Ovary (tissue), 9 donors: ENCODE data around the gene SLC39A13. TPM values are rescaled to one million over a fixed set of nuclear protein-coding genes. Genes with fewer than 3 reads are reported as not detected.
A peak's percentile ranks its signal among the peaks of the same experiment; 100 is the strongest.

Experiments
- DNase-seq, 5 donors: peaks; one replicate each; pipeline ENCODE4 v3.0.0-alpha.2; 2019 to 2020
- H3K27ac ChIP-seq, 2 donors: fragments of 200-600 bp; one replicate each; pipeline versions ENCODE4 v1.5.1 to v1.8.0; 2019 to 2022
- H3K27me3 ChIP-seq: fragments of 200-600 bp; one replicate; pipeline ENCODE4 v1.8.0; 2022
- H3K36me3 ChIP-seq: fragments of 200-600 bp; sonication (generic); one replicate; pipeline ENCODE4 v1.5.1; 2019
- H3K4me1 ChIP-seq: one replicate; pipeline ENCODE4 v1.8.1; 2013; ENCODE audit warnings: mild to moderate bottlenecking, moderate library complexity; ENCODE audit not compliant: insufficient read depth
- H3K4me3 ChIP-seq: fragments of 200-600 bp; sonication (generic); one replicate; pipeline ENCODE4 v1.5.1; 2017
- H3K9me3 ChIP-seq, 2 donors: fragments of 200-600 bp in 1 of 2; sonication (generic) in 1 of 2; one replicate each; pipeline versions ENCODE4 v1.5.1 to v1.8.1; 2013 to 2019; ENCODE audit warnings: mild to moderate bottlenecking in 1 of 2, moderate library complexity in 1 of 2
- EP300 ChIP-seq: sonication (generic); formaldehyde crosslinking; IDR thresholded peaks from one replicate; pipeline ENCODE4 v1.6.1; 2017; ENCODE audit warnings: antibody characterized with exemption
- POLR2A ChIP-seq: fragments of 450-650 bp; IDR thresholded peaks from one replicate; pipeline ENCODE4 v1.6.1; 2017; ENCODE audit warnings: antibody characterized with exemption, mild to moderate bottlenecking, moderate library complexity
- WGBS, 3 donors: extraction: QIAGEN DNeasy Blood & Tissue Kit in 1 of 3; methylation state at CpG; one replicate each; pipeline versions ENCODE4 v1.1.5 to v1.1.7; 2013 to 2017; 5-methylcytosine and 5-hydroxymethylcytosine counted together
- intact Hi-C, 4 donors: fragments of 100-400 bp; cut with DNase I; formaldehyde crosslinking; loops; one replicate each; pipeline versions ENCODE4 v1.11.0 to v1.15.1; 2022 to 2023
- polyA plus RNA-seq, 2 donors: library from polyadenylated mRNA; stranded (reverse); fragments of 200-250 nt in 1 of 2; fragments of 350-450 nt in 1 of 2; fragmentation: Illumina TruSeq in 1 of 2; extraction: RNeasy Lipid Tissue Mini Kit (QIAGEN cat#74804) in 1 of 2; gene quantifications; one replicate each; pipeline ENCODE4 v1.2.3, GENCODE V29; 2013 to 2014
- total RNA-seq, 7 donors: library from RNA; depleted of rRNA in 2 of 7; stranded (reverse); fragments of >200 nt in 2 of 7; fragmentation: NEBNext Ultra II Directional in 3 of 7; extraction: Animal tissue kit (Norgen Biotek cat#: 25700) in 3 of 7; gene quantifications; one replicate each; pipeline versions ENCODE4 v1.1.0 to v1.2.4, GENCODE V29; 2016 to 2023
- TF ChIP-seq, protein P1 (sequence below), 3 donors: fragments of 450-650 bp in 2 of 3; fragments of 200-600 bp in 1 of 3; IDR thresholded peaks; one replicate each; pipeline versions ENCODE4 v1.5.1 to v1.8.0; 2016 to 2022; ENCODE audit warnings: antibody characterized with exemption in 3 of 3, mild to moderate bottlenecking in 1 of 3
- donor health status: DM: no; HTN: no; CAD: no; lungs with moderate emphysema.
- donor health status: DM: no; HTN: no; CAD: no.
- donor health status: Bipolar disorder and iron deficiency.
- donor health status: DM: yes; HTN: yes; CAD: no.
- donor health status: DM: no; HTN: no; CAD: no.
- donor health status: DM: yes; HTN: yes; CAD: no.

Gene SLC39A13
- total and polyA plus RNA-seq, 9 donors = 2.8 to 60.2 (median 51.7) TPM

DNA sequence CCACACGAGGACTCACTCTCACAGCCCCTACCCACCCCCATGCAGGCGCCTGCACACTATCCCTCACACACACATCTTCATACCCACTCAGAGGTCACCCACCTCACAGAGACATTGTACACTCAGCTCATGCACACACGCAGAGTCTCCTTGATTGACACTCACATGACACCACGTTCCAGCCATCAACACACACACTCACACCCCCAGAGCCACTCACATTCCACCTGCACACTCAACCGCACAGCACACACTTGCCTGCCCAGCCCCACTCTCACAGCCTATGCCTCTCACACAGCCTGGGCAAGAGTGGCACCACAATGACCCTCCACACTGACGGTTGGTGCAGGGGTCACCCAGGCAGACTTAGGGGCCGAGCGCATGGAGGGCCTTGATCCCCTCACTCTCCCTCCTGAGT lies 32.3 kb upstream of the SLC39A13 start:
- Histone ChIP-seq H3K4me3 (no peak overlapping the region), H3K36me3 (no peaks in the 10 kb centered on the region), H3K27me3 (no peaks in the 10 kb centered on the region), H3K4me1 (no peaks in the 10 kb centered on the region), H3K9me3 (no peaks in the 10 kb centered on the region), H3K27ac (no peak overlapping the region)
- 81 to 87% (median 83%) methylated on average over 8 of the region's 8 CpGs for WGBS, 3 donors
- intact Hi-C loops = loop anchor here (5.0 to 10.0 kb wide), 3 partner anchors 76 to 239 kb away; no protein-coding TSS in a partner anchor
- TF ChIP-seq, protein P1, sequence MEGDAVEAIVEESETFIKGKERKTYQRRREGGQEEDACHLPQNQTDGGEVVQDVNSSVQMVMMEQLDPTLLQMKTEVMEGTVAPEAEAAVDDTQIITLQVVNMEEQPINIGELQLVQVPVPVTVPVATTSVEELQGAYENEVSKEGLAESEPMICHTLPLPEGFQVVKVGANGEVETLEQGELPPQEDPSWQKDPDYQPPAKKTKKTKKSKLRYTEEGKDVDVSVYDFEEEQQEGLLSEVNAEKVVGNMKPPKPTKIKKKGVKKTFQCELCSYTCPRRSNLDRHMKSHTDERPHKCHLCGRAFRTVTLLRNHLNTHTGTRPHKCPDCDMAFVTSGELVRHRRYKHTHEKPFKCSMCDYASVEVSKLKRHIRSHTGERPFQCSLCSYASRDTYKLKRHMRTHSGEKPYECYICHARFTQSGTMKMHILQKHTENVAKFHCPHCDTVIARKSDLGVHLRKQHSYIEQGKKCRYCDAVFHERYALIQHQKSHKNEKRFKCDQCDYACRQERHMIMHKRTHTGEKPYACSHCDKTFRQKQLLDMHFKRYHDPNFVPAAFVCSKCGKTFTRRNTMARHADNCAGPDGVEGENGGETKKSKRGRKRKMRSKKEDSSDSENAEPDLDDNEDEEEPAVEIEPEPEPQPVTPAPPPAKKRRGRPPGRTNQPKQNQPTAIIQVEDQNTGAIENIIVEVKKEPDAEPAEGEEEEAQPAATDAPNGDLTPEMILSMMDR (IDR thresholded peaks at IDR 0.05) = no peak
- no peak for TF ChIP-seq EP300
- peak in 1 of 5 donors; percentile 16 for DNase-seq

DNA sequence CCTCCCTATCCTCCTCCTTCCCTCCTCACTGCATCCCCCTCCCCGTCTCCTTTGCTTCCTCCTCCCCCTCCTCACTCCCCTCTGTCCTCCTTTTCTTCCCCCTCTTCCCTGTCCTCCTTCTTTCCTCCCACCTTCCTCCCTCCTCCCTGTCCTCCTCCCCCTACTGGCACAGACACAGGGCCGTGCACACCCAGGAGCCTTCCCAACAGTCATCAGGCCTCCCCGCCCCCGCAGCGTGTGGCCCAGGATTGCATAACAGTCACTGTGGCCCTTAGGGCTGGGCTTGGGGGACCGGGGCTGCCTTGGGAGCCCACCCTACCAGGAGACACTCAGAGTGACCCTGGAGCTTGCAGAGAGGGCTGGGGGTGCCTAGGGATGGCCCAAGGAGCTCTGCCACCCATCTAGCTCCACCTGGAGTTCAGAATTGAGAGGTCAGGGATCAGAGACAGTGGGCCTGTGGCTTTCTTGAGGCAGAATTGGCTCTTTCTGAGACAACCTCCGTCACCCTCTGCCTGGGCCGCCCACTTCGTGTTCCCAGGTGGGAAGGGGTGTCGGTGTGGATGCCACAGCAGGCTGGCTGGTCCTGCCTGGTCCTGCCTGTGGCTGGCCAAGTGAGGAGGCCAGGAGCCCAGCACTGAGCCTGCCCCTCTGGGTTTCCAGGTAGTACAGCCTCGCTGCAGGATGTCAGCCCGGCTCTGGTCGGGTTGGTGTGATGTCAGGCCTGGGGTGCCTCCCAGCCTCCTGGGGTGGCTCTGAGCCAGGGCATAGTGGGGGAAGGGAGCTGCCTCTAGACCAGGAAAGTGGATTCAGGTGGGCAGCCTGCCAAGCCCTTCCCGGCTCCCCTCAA lies 31.6 kb upstream of the SLC39A13 start:
- DNase-seq = peak in 1 of 5 donors; percentile 33
- no peaks in the 10 kb centered on the region for H3K4me1 ChIP-seq
- H3K27me3 ChIP-seq = no peaks in the 10 kb centered on the region
- intact Hi-C loops = loop anchor here (5.0 to 10.0 kb wide), 3 partner anchors 76 to 238 kb away; no protein-coding TSS in a partner anchor
- no peaks in the 10 kb centered on the region for H3K9me3 ChIP-seq
- TF ChIP-seq POLR2A = no peak
- TF ChIP-seq, protein P1 (IDR thresholded peaks at IDR 0.05) = no peak
- no peak for TF ChIP-seq EP300
- no peak overlapping the region for H3K4me3 ChIP-seq
- no peaks in the 10 kb centered on the region for H3K36me3 ChIP-seq
- H3K27ac ChIP-seq = no peak overlapping the region
- 71 to 72% (median 72%) methylated on average over 11 to 14 of the region's 14 CpGs for WGBS, 3 donors

DNA sequence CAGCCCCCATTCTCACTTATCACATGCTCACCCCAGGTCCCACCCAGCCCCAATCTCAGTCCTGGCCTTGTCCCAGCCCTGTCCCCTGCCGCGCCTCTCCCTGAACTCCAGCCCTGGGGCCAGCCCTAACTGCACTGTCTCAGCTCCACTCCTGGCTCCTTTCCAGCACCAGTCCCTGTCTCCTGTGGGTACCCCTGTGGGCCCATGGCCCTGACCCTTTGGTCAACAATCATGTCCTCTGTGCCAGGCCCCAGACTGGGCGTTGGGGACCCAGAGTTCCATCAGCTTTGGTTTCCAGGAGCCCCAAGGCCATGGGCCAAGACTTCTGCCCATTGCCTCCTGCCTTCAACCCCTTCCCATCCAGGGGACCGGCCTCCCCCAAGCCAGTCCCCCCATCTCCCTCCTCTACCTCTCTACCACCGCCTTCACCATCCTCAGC lies 30.8 kb upstream of the SLC39A13 start:
- no peaks in the 10 kb centered on the region for H3K9me3 ChIP-seq
- peak in 1 of 5 donors; percentile 30 for DNase-seq
- intact Hi-C loops = loop anchor here (5.0 to 10.0 kb wide), 3 partner anchors 75 to 237 kb away; no protein-coding TSS in a partner anchor
- TF ChIP-seq, protein P1 (IDR thresholded peaks at IDR 0.05) = no peak
- no peak for TF ChIP-seq POLR2A
- no peak for TF ChIP-seq EP300
- H3K36me3 ChIP-seq = no peaks in the 10 kb centered on the region
- no peaks in the 10 kb centered on the region for H3K27me3 ChIP-seq
- WGBS, 3 donors = 76 to 85% (median 84%) methylated on average over 5 of the region's 5 CpGs
- H3K4me3 ChIP-seq = no peak overlapping the region
- no peaks in the 10 kb centered on the region for H3K4me1 ChIP-seq
- H3K27ac ChIP-seq = no peak overlapping the region

DNA sequence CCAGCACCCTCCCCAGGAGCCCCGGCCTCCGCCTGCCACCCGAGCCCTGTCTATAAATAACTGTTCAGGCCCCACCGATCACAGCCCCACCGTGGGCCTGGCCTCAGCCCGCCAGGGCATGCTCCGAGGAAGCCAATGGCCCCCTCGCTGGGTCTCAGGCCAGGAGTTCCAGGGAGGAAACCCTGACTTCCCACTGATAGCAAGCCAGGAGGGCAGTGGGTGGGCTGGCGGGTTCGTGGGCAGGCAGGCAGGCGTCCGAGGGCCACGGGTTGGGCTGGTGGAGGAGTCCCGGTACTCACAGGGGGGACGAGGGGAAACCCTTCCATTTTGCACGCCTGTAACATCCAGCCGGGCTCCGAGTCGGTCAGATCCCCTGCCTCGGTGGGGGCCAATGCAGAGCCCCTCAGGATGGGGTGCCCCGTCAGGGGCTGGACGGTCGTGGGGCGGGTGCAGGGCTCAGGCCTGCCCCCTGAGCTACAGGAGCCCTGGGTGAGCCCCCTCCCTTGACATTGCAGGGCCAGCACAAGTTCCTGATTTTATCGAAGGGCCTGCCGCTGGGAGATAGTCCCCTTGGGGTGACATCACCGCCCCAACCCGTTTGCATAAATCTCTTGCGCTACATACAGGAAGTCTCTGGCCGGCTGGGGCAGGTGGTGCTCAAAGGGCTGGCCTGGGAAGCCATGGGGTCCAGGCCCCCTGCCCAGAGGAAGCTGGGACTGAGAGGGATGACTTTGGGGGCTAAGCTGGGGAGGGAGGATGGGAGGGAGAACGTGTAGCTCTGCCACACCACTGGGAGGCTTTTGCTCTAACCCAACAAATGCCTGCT lies 30.2 kb upstream of the SLC39A13 start, which contains the start of gene SPI1:
Gene SPI1, minus strand, starts transcription at position 538 of the 826 bp plus-strand sequence. Its CDS starts 194 bp downstream, at position 344.
- H3K27ac ChIP-seq = no peak within 1 kb of the TSS
- 66 to 74% (median 73%) methylated on average over 27 to 31 of the region's 31 CpGs for WGBS, 3 donors
- H3K4me1 ChIP-seq = no peaks in the 10 kb centered on the region
- intact Hi-C loops = loop anchor here (5.0 to 10.0 kb wide), 3 partner anchors 74 to 237 kb away; no protein-coding TSS in a partner anchor
- peak in 1 of 5 donors; percentile 36 for DNase-seq
- TF ChIP-seq POLR2A (no peak), EP300 (no peak)
- TF ChIP-seq, protein P1 (IDR thresholded peaks at IDR 0.05) = no peak
- H3K36me3 ChIP-seq = no peaks in the 10 kb centered on the region
- H3K27me3 ChIP-seq = no peaks in the 10 kb centered on the region
- no peak within 1 kb of the TSS for H3K4me3 ChIP-seq
- no peaks in the 10 kb centered on the region for H3K9me3 ChIP-seq
